K562 (cell line): Measurements from ENCODE around the gene ZNRD2. TPM values are rescaled to one million over a fixed set of nuclear protein-coding genes. Genes with fewer than 3 reads are reported as not detected.
A peak's percentile ranks its signal among the peaks of the same experiment; 100 is the strongest.

ENCODE experiments used
- ARHGAP35 ChIP-seq: fragments of 450-650 bp; IDR thresholded peaks from 2 replicates; pipeline ENCODE4 v1.6.1; 2018; ENCODE audit not compliant: partially characterized antibody
- ATF3 ChIP-seq, 2 experiments: fragments of 450-650 bp in 1 of 2; sonication (generic) in 1 of 2; formaldehyde crosslinking in 1 of 2; IDR thresholded peaks in 1 of 2; conservative IDR thresholded peaks in 1 of 2; 2 replicates each; pipeline versions ENCODE4 v1.6.1 to v1.8.1; 2016 to 2023; ENCODE audit warnings: mild to moderate bottlenecking in 2 of 2, moderate library complexity in 2 of 2, inconsistent platforms in 1 of 2, missing genetic modification reagents in 1 of 2
- FOXM1 ChIP-seq, 2 experiments: fragments of 450-650 bp in 1 of 2; sonication (generic) in 1 of 2; formaldehyde crosslinking in 1 of 2; IDR thresholded peaks; 2 replicates each; pipeline versions ENCODE4 v1.6.1 to v1.9.0; 2017 to 2022; ENCODE audit warnings: low read depth in 2 of 2, mild to moderate bottlenecking in 2 of 2, missing genetic modification reagents in 1 of 2, moderate library complexity in 1 of 2
- FOXP4 ChIP-seq: sonication (generic); formaldehyde crosslinking; IDR thresholded peaks from 2 replicates; pipeline ENCODE4 v1.8.0; 2022; ENCODE audit warnings: mild to moderate bottlenecking, missing genetic modification reagents, borderline replicate concordance
- HDAC1 ChIP-seq, 2 experiments: fragments of 450-650 bp; IDR thresholded peaks; 2 replicates each; pipeline ENCODE4 v1.6.1; 2016 to 2017; ENCODE audit warnings: inconsistent platforms in 1 of 2, mild to moderate bottlenecking in 1 of 2, moderate library complexity in 1 of 2
- HMBOX1 ChIP-seq: sonication (generic); IDR thresholded peaks from 2 replicates; pipeline ENCODE4 v1.6.1; 2016
- HMG20A ChIP-seq: fragments of 450-650 bp; formaldehyde crosslinking; conservative IDR thresholded peaks from 2 replicates; pipeline ENCODE4 v1.4.0; 2020; ENCODE audit warnings: mild to moderate bottlenecking, mixed read lengths
- ILF3 ChIP-seq: fragments of 450-650 bp; IDR thresholded peaks from 2 replicates; pipeline ENCODE4 v1.6.1; 2018; ENCODE audit warnings: antibody characterized with exemption, mild to moderate bottlenecking, moderate library complexity, borderline replicate concordance
- PHF21A ChIP-seq: fragments of 450-650 bp; IDR thresholded peaks from 2 replicates; pipeline ENCODE4 v1.6.1; 2017; ENCODE audit warnings: low read depth, borderline replicate concordance
- SIRT6 ChIP-seq: IDR thresholded peaks from one replicate; pipeline ENCODE4 v1.6.1; 2012; ENCODE audit warnings: low read depth, mild to moderate bottlenecking, control low read depth, inconsistent platforms, low read length, moderate library complexity
- SIX5 ChIP-seq, 2 experiments: IDR thresholded peaks; 2 replicates each; pipeline ENCODE4 v1.6.1; 2011; ENCODE audit warnings: low read length in 2 of 2, borderline replicate concordance in 1 of 2, low read depth in 1 of 2, mild to moderate bottlenecking in 1 of 2, moderate library complexity in 1 of 2; ENCODE audit not compliant: insufficient read depth in 1 of 2
- SMAD3 ChIP-seq: fragments of 450-650 bp; formaldehyde crosslinking; conservative IDR thresholded peaks from 2 replicates; pipeline ENCODE4 v1.4.0; 2020; ENCODE audit warnings: mild to moderate bottlenecking
- TFE3 ChIP-seq: fragments of 450-650 bp; formaldehyde crosslinking; IDR thresholded peaks from 2 replicates; pipeline ENCODE4 v1.4.0; 2020; ENCODE audit warnings: mild to moderate bottlenecking, mixed read lengths
- THRAP3 ChIP-seq: fragments of 450-650 bp; IDR thresholded peaks from 2 replicates; pipeline ENCODE4 v1.6.1; 2016; ENCODE audit warnings: mild to moderate bottlenecking, inconsistent platforms, borderline replicate concordance
- ZNF224 ChIP-seq: sonication (generic); formaldehyde crosslinking; IDR thresholded peaks from 2 replicates; pipeline ENCODE4 v1.8.0; 2022; ENCODE audit warnings: mild to moderate bottlenecking, missing genetic modification reagents
- ZNF354B ChIP-seq: fragments of 250-450 bp; sonication (Bioruptor Pico); IDR thresholded peaks from 2 replicates; pipeline ENCODE4 v1.4.0; 2020
- polyA plus RNA-seq, 8 experiments: library from polyadenylated mRNA; depleted of rRNA in 4 of 8; stranded (reverse) in 5 of 8; unstranded in 3 of 8; fragments of >200 nt; fragmentation: Nextera tagmentation in 2 of 8; fragmentation: Illumina TruSeq in 1 of 8; extraction: Ambion mirVana in 2 of 8; extraction: Trizol in 1 of 8; gene quantifications; 2 replicates each; pipeline versions ENCODE4 v1.2.1 to v1.2.3, GENCODE V29; 2011 to 2014; ENCODE audit warnings: inconsistent platforms in 1 of 8, missing spikeins in 1 of 8
- total RNA-seq, 7 experiments: library from RNA; depleted of rRNA in 6 of 7; stranded (reverse); fragments of >200 nt in 6 of 7; fragmentation: Illumina TruSeq in 2 of 7; extraction: Trizol in 2 of 7; gene quantifications; 2 replicates each; pipeline versions ENCODE4 v1.2.1 to v1.2.3, GENCODE V29; 2011 to 2021; ENCODE audit warnings: low replicate concordance in 1 of 7
- TF ChIP-seq, protein P1 (sequence below): sonication (generic); formaldehyde crosslinking; IDR thresholded peaks from 2 replicates; pipeline ENCODE4 v1.8.1; 2023; ENCODE audit warnings: mild to moderate bottlenecking, missing genetic modification reagents

The ZNRD2 gene
- total and polyA plus RNA-seq, 9 of the 15 experiments (the other 6 are each of a cell fraction or from before 2014, with no cell fraction given): 13.4 to 129 (median 60.4) TPM

DNA sequence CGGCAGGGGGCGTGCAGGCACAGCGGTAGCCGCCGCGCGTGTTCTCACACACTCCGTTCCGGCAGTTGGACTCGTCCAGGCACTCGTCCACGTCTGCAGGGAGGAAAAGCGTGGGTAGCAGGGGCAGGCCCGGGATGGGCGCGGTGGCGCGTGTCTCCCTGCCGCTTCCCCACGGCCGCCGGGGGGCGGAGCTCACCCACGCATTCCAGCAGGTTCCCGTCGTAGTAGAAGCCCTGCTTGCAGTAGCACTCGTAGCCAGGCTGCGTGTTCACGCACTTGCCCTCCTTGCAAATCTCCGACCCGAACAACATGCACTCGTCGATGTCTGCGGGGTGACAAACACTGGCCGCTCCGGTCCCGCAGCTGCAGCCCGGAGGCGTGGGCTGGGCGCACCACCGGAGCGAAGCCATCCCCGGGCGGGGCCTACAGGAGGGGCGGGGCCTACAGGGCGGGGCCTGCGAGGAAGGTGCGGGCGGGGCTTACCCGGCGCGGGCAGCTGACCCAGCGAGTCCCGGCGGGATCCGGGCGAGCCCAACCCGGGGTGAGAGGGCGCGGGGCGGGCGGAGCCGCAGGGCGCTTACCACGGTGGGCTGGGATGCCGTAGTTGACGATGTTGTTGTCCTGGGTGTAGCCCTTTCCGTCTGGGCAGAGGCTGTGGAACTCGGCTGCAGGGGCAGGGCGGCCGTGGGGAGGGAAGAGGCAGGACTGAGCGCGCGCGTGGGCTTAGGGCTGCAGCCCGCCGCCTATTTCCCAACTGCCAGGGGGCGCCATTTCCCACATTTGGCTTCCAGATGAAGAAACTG, 29.8 kb upstream of the ZNRD2 start (continued):
- TF ChIP-seq ARHGAP35: no peak
- TF ChIP-seq ATF3 (IDR thresholded peaks at IDR 0.05): no peak; the same call in 1 of the 2 replicates
- peak; percentile 67; the same call in 1 of the 2 replicates for TF ChIP-seq ATF3 (CRISPR knock-in tag; conservative IDR thresholded peaks at IDR 0.05)
- no peak for TF ChIP-seq ILF3
- no peak for TF ChIP-seq ZNF224 (CRISPR knock-in tag)
- no peak for TF ChIP-seq SIRT6
- no peak for TF ChIP-seq SMAD3
- no peak for TF ChIP-seq HMBOX1
- no peak for TF ChIP-seq FOXM1 (IDR thresholded peaks at IDR 0.05; ENCODE audit: low read depth)
- TF ChIP-seq FOXM1 (CRISPR knock-in tag; IDR thresholded peaks at IDR 0.05; ENCODE audit: low read depth): no peak
- TF ChIP-seq TFE3: no peak
- TF ChIP-seq, protein P1, sequence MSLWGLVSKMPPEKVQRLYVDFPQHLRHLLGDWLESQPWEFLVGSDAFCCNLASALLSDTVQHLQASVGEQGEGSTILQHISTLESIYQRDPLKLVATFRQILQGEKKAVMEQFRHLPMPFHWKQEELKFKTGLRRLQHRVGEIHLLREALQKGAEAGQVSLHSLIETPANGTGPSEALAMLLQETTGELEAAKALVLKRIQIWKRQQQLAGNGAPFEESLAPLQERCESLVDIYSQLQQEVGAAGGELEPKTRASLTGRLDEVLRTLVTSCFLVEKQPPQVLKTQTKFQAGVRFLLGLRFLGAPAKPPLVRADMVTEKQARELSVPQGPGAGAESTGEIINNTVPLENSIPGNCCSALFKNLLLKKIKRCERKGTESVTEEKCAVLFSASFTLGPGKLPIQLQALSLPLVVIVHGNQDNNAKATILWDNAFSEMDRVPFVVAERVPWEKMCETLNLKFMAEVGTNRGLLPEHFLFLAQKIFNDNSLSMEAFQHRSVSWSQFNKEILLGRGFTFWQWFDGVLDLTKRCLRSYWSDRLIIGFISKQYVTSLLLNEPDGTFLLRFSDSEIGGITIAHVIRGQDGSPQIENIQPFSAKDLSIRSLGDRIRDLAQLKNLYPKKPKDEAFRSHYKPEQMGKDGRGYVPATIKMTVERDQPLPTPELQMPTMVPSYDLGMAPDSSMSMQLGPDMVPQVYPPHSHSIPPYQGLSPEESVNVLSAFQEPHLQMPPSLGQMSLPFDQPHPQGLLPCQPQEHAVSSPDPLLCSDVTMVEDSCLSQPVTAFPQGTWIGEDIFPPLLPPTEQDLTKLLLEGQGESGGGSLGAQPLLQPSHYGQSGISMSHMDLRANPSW (CRISPR knock-in tag): no peak
- TF ChIP-seq ZNF354B (CRISPR knock-in tag): no peak
- TF ChIP-seq HDAC1 (IDR thresholded peaks at IDR 0.05): peak in 1 of 2 experiments; percentile 93; a peak in 2 of 4 replicates
- no peak for TF ChIP-seq THRAP3
- no peak for TF ChIP-seq PHF21A
- TF ChIP-seq HMG20A (CRISPR knock-in tag): no peak
- no peak; the same call in 1 of the 2 replicates for TF ChIP-seq FOXP4 (CRISPR knock-in tag)
- no peak for TF ChIP-seq SIX5 (IDR thresholded peaks at IDR 0.05; ENCODE audit: borderline replicate concordance in 1 of 2, insufficient read depth in 1 of 2, low read depth in 1 of 2, low read length in 2 of 2)
